K562 (cell line): ENCODE measurements around the gene SPATA13. TPM values are rescaled to one million over a fixed set of nuclear protein-coding genes. Genes with fewer than 3 reads are reported as not detected.

ENCODE experiments used
- ATAC-seq: fragments of 200-7000 bp; cut with Tn5 transposase; 3 replicates; pipeline ENCODE4 v1.9.1; 2020; ENCODE audit warnings: moderate library complexity
- BruUV-seq: library from RNA; stranded (reverse); fragments of 400-500 nt; replicated peaks from 2 replicates; lab custom pipeline; 2021; lab: Mats Ljungman, UMichigan
- CTCF ChIA-PET: fragments of 300-600 bp; formaldehyde crosslinking; extraction: SDS; loops from one replicate; lab custom pipeline; 2021; ENCODE audit warnings: low intra/inter-chr PET ratio; lab: Yijun Ruan, JAX
- POLR2A ChIA-PET: fragments of 300-600, 350-650 bp; sonication (Branson Sonifier 250); formaldehyde crosslinking; extraction: SDS; loops from one replicate; lab custom pipeline; 2021; ENCODE audit warnings: antibody characterized with exemption, inconsistent platforms; lab: Yijun Ruan, JAX
- DNase-seq, 4 experiments: peaks; one replicate each; pipeline versions ENCODE4 v3.0.0 to v3.0.0-alpha.2; 2011 to 2018; ENCODE audit warnings: low spot score in 3 of 4, mixed read lengths in 3 of 4; ENCODE audit errors: extremely low read depth in 1 of 4
- FAIRE-seq: peaks from 2 replicates; lab custom pipeline; 2011; peaks lifted over from hg19 to GRCh38; lab: Jason Lieb, UNC
- H2AFZ ChIP-seq: 2 replicates; pipeline ENCODE4 v1.6.0; 2011; ENCODE audit warnings: low read depth, low read length, control low read depth, inconsistent platforms
- H3K27ac ChIP-seq: fragments of 200-600 bp; 3 replicates; pipeline ENCODE4 v1.8.0; 2011; ENCODE audit warnings: low read depth, mild to moderate bottlenecking, control low read depth, inconsistent platforms, low read length, moderate library complexity, mixed read lengths; ENCODE audit errors: extremely low read depth
- H3K27me3 ChIP-seq, 2 experiments: fragments of 300-600 bp in 1 of 2; 2 replicates in 1 of 2; 3 replicates in 1 of 2; pipeline versions ENCODE4 v1.6.0 to v1.8.0; 2011; ENCODE audit warnings: inconsistent platforms in 2 of 2, low read length in 2 of 2, mild to moderate bottlenecking in 1 of 2, mixed read lengths in 1 of 2, moderate library complexity in 1 of 2; ENCODE audit not compliant: control insufficient read depth in 2 of 2, insufficient read depth in 2 of 2
- H3K36me3 ChIP-seq: fragments of 300-600 bp; 3 replicates; pipeline ENCODE4 v1.8.0; 2011; ENCODE audit warnings: mild to moderate bottlenecking, low read length, inconsistent platforms; ENCODE audit not compliant: control insufficient read depth, insufficient read depth
- H3K4me1 ChIP-seq, 2 experiments: fragments of 200-600 bp in 1 of 2; replicated peaks in 1 of 2; 2 replicates in 1 of 2; 3 replicates in 1 of 2; pipeline versions ENCODE4 v1.5.1 to v1.8.0; 2011; ENCODE audit warnings: inconsistent platforms in 2 of 2, low read length in 2 of 2, mild to moderate bottlenecking in 1 of 2, mixed read lengths in 1 of 2, moderate library complexity in 1 of 2; ENCODE audit not compliant: control insufficient read depth in 2 of 2, insufficient read depth in 2 of 2
- H3K4me2 ChIP-seq: 2 replicates; pipeline ENCODE4 v1.6.1; 2011; ENCODE audit warnings: low read length, control low read depth, inconsistent platforms, mixed read lengths; ENCODE audit not compliant: insufficient read depth
- H3K4me3 ChIP-seq: fragments of 200-600 bp; sonication (generic), shearing (Covaris generic); 2 replicates; pipeline ENCODE4 v1.5.1; 2016; ENCODE audit warnings: control low read depth, inconsistent platforms
- H3K79me2 ChIP-seq: fragments of 200-600 bp; 3 replicates; pipeline ENCODE4 v1.8.0; 2011; ENCODE audit warnings: low read length, inconsistent platforms; ENCODE audit not compliant: control insufficient read depth, insufficient read depth
- H3K9ac ChIP-seq, 2 experiments: 2 replicates each; pipeline versions ENCODE4 v1.6.0 to v1.6.1; 2011; ENCODE audit warnings: low read depth in 2 of 2, low read length in 2 of 2, control low read depth in 1 of 2, inconsistent platforms in 1 of 2, mild to moderate bottlenecking in 1 of 2, mixed read lengths in 1 of 2; ENCODE audit not compliant: insufficient read depth in 1 of 2
- H3K9me1 ChIP-seq: one replicate; pipeline ENCODE4 v1.6.0; 2011; ENCODE audit warnings: inconsistent platforms, mild to moderate bottlenecking, low read length, moderate library complexity; ENCODE audit not compliant: control insufficient read depth, insufficient read depth
- H3K9me3 ChIP-seq: replicated peaks from 2 replicates; pipeline ENCODE4 v1.5.1; 2011; ENCODE audit warnings: low read depth, low read length, inconsistent platforms; ENCODE audit not compliant: control insufficient read depth, insufficient read depth
- H4K20me1 ChIP-seq: replicated peaks from 2 replicates; pipeline ENCODE4 v1.6.1; 2011; ENCODE audit warnings: low read length, inconsistent platforms, mixed read lengths; ENCODE audit not compliant: control insufficient read depth, insufficient read depth
- ARID1B ChIP-seq: fragments of 450-650 bp; IDR thresholded peaks from 2 replicates; pipeline ENCODE4 v1.6.1; 2016; ENCODE audit warnings: antibody characterized with exemption, mild to moderate bottlenecking, inconsistent platforms
- ARNT ChIP-seq, 2 experiments: fragments of 450-650 bp; IDR thresholded peaks; 2 replicates each; pipeline ENCODE4 v1.6.1; 2016; ENCODE audit warnings: mild to moderate bottlenecking in 1 of 2
- BRD9 ChIP-seq: fragments of 450-650 bp; IDR thresholded peaks from 2 replicates; pipeline ENCODE4 v1.6.1; 2018; ENCODE audit warnings: low read depth; ENCODE audit not compliant: partially characterized antibody
- CBFB ChIP-seq: sonication (generic); formaldehyde crosslinking; IDR thresholded peaks from 2 replicates; pipeline ENCODE4 v1.4.0; 2020; ENCODE audit warnings: mild to moderate bottlenecking, missing genetic modification reagents
- CXXC5 ChIP-seq: fragments of 250-450 bp; sonication (Bioruptor Pico); IDR thresholded peaks from 2 replicates; pipeline ENCODE4 v1.8.0; 2022; ENCODE audit warnings: inconsistent platforms, mild to moderate bottlenecking, moderate library complexity
- FOXK1 ChIP-seq: sonication (generic); formaldehyde crosslinking; IDR thresholded peaks from 2 replicates; pipeline ENCODE4 v1.8.0; 2022; ENCODE audit warnings: missing genetic modification reagents, mild to moderate bottlenecking, borderline replicate concordance
- MEIS2 ChIP-seq: fragments of 450-650 bp; IDR thresholded peaks from 2 replicates; pipeline ENCODE4 v1.6.1; 2014; ENCODE audit warnings: mild to moderate bottlenecking; ENCODE audit not compliant: partially characterized antibody
- RBM17 ChIP-seq: fragments of 200-400 bp; formaldehyde crosslinking; IDR thresholded peaks from 2 replicates; pipeline ENCODE4 v1.6.1; 2017; ENCODE audit warnings: low read depth, mild to moderate bottlenecking, low read length, borderline replicate concordance
- STAT5A ChIP-seq: IDR thresholded peaks from 2 replicates; pipeline ENCODE4 v1.6.1; 2012; ENCODE audit warnings: low read length, inconsistent platforms, borderline replicate concordance
- ZNF23 ChIP-seq: fragments of 250-450 bp; sonication (Bioruptor Pico); IDR thresholded peaks from 2 replicates; pipeline ENCODE4 v1.4.0; 2020; ENCODE audit warnings: mild to moderate bottlenecking
- WGBS: fragments of 100-300 bp; shearing (Covaris generic); methylation state at CpG from one replicate; pipeline ENCODE4 v1.1.6; 2016; ENCODE audit warnings: low coverage, mixed read lengths; ENCODE audit not compliant: insufficient coverage; ENCODE audit errors: missing lambda C conversion rate; 5-methylcytosine and 5-hydroxymethylcytosine counted together
- in situ Hi-C: fragments of 300-500 bp; cut with MboI; formaldehyde crosslinking; loops from 4 replicates; pipeline ENCODE4 v1.15.0; 2018; ENCODE audit warnings: inconsistent platforms, mixed read lengths
- intact Hi-C: fragments of 100-400 bp; cut with micrococcal nuclease; formaldehyde crosslinking; loops from 2 replicates; pipeline ENCODE4 v1.14.2; 2022
- polyA plus RNA-seq, 8 experiments: library from polyadenylated mRNA; depleted of rRNA in 4 of 8; stranded (reverse) in 5 of 8; unstranded in 3 of 8; fragments of >200 nt; fragmentation: Nextera tagmentation in 2 of 8; fragmentation: Illumina TruSeq in 1 of 8; extraction: Ambion mirVana in 2 of 8; extraction: Trizol in 1 of 8; gene quantifications; 2 replicates each; pipeline versions ENCODE4 v1.2.1 to v1.2.3, GENCODE V29; 2011 to 2014; ENCODE audit warnings: inconsistent platforms in 1 of 8, missing spikeins in 1 of 8
- total RNA-seq, 7 experiments: library from RNA; depleted of rRNA in 6 of 7; stranded (reverse); fragments of >200 nt in 6 of 7; fragmentation: Illumina TruSeq in 2 of 7; extraction: Trizol in 2 of 7; gene quantifications; 2 replicates each; pipeline versions ENCODE4 v1.2.1 to v1.2.3, GENCODE V29; 2011 to 2021; ENCODE audit warnings: low replicate concordance in 1 of 7
- TF ChIP-seq, protein P1 (sequence below): sonication (generic); formaldehyde crosslinking; IDR thresholded peaks from 2 replicates; pipeline ENCODE4 v1.8.0; 2022; ENCODE audit warnings: mild to moderate bottlenecking, missing genetic modification reagents
- TF ChIP-seq, protein P2 (sequence below): sonication (generic); formaldehyde crosslinking; IDR thresholded peaks from 2 replicates; pipeline ENCODE4 v1.5.0; 2020; ENCODE audit warnings: missing genetic modification reagents
- TF ChIP-seq, protein P3 (sequence below), 2 experiments: fragments of 150-350 bp in 1 of 2; IDR thresholded peaks; 2 replicates each; pipeline ENCODE4 v1.6.1; 2012 to 2016; ENCODE audit warnings: low read depth in 2 of 2, low read length in 2 of 2, mild to moderate bottlenecking in 1 of 2, moderate library complexity in 1 of 2
- TF ChIP-seq, protein P4 (sequence below): sonication (generic); formaldehyde crosslinking; IDR thresholded peaks from 2 replicates; pipeline ENCODE4 v1.8.1; 2022; ENCODE audit warnings: missing genetic modification reagents

The SPATA13 gene
- total and polyA plus RNA-seq, 9 of the 15 experiments (the other 6 are each of a cell fraction or from before 2014, with no cell fraction given), result 0.08 to 0.99 (median 0.21) TPM; not detected in 2

DNA sequence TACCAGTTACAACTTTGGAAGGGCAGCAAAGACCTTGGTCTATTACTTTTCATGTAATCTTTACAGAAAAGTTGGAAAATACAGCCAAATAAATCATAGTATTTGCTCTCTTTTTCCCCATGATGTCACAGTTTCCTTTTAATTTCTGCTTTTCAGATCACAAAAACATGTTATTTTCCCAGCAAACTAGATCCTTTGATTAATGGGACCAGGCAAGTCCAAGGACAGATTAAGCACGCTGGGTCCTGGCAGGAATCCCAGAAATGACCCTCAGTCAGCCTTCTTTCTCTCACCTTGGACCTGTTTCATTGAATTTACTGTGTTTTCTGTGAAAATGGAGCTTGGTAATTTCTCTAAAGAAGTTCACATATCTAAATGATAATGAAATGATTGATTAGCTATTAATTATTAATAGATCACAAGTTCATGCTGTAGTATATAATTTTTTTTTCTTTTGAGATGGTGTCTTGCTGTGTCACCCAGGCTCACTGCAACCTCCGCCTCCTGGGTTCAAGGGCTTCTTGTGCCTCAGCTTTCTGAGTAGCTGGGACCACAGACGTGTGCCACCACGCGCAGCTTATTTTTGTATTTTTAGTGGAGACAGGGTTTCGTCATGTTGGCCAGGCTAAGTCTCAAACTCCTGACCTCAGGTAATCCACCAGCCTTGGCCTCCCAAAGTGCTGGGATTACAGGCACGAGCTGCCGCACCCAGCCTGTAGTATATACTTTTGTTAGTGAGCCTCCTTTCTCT, 16.0 kb downstream of the SPATA13 start (continued):
- TF ChIP-seq MEIS2, result no peak
- TF ChIP-seq, protein P1, sequence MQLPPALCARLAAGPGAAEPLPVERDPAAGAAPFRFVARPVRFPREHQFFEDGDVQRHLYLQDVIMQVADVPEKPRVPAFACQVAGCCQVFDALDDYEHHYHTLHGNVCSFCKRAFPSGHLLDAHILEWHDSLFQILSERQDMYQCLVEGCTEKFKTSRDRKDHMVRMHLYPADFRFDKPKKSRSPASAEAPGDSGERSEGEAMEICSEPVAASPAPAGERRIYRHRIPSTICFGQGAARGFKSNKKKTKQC, result no peak

DNA sequence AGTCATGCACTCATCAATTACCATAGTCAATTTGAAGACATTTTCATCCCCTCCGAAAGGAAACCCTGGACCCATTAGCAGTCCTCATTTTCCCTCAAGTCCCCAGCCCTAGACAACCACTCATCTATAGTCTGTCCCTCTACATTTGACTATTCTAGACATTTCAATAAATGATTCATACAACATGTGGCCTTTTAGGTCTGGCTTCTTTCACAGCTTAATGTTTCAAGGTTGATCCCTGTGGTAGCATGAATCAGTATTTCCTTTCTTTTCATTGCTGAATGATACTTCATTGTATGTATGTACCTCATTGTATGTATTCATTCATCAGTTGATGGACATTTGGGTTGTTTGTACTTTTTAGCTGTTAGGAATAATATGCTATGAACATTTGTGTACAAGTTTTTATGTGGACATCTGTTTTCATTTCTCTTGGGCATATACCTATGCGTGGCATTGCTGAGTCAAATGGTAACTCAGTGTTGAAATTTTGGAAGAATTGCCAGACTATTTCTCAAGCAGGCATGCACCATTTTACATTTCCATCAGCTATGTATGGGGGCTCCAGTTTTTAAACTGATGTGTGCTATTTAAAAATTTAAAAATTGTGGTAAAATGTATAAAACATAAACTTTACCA, 18.4 kb downstream of the SPATA13 start:
- Histone ChIP-seq H3K27ac (no peak overlapping the region), H3K4me1 (no peaks in the 10 kb centered on the region), H3K9me3 (no peaks in the 10 kb centered on the region), H3K27me3 (no peaks in the 10 kb centered on the region)
- POLR2A ChIA-PET, result interaction anchor here (1.2 kb wide), 1 partner anchor 16 kb away, joined by 3 read pairs; no protein-coding TSS in a partner anchor
- 0% methylated on average over 2 of the region's 2 CpGs for WGBS
- TF ChIP-seq STAT5A, result no peak
- TF ChIP-seq CBFB (CRISPR knock-in tag), result no peak
- TF ChIP-seq ZNF23 (CRISPR knock-in tag), result no peak
- TF ChIP-seq ARID1B, result no peak
- no peak for TF ChIP-seq RBM17
- no peak for TF ChIP-seq FOXK1 (CRISPR knock-in tag)
- TF ChIP-seq, protein P2, sequence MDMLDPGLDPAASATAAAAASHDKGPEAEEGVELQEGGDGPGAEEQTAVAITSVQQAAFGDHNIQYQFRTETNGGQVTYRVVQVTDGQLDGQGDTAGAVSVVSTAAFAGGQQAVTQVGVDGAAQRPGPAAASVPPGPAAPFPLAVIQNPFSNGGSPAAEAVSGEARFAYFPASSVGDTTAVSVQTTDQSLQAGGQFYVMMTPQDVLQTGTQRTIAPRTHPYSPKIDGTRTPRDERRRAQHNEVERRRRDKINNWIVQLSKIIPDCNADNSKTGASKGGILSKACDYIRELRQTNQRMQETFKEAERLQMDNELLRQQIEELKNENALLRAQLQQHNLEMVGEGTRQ (CRISPR knock-in tag), result no peak
- TF ChIP-seq CXXC5 (CRISPR knock-in tag), result no peak
- TF ChIP-seq BRD9, result no peak
- no peak for TF ChIP-seq ARNT (IDR thresholded peaks at IDR 0.05)
- TF ChIP-seq, protein P3, sequence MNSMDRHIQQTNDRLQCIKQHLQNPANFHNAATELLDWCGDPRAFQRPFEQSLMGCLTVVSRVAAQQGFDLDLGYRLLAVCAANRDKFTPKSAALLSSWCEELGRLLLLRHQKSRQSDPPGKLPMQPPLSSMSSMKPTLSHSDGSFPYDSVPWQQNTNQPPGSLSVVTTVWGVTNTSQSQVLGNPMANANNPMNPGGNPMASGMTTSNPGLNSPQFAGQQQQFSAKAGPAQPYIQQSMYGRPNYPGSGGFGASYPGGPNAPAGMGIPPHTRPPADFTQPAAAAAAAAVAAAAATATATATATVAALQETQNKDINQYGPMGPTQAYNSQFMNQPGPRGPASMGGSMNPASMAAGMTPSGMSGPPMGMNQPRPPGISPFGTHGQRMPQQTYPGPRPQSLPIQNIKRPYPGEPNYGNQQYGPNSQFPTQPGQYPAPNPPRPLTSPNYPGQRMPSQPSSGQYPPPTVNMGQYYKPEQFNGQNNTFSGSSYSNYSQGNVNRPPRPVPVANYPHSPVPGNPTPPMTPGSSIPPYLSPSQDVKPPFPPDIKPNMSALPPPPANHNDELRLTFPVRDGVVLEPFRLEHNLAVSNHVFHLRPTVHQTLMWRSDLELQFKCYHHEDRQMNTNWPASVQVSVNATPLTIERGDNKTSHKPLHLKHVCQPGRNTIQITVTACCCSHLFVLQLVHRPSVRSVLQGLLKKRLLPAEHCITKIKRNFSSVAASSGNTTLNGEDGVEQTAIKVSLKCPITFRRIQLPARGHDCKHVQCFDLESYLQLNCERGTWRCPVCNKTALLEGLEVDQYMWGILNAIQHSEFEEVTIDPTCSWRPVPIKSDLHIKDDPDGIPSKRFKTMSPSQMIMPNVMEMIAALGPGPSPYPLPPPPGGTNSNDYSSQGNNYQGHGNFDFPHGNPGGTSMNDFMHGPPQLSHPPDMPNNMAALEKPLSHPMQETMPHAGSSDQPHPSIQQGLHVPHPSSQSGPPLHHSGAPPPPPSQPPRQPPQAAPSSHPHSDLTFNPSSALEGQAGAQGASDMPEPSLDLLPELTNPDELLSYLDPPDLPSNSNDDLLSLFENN (IDR thresholded peaks at IDR 0.05; ENCODE audit: low read depth in 2 of 2, low read length in 2 of 2), result no peak
- TF ChIP-seq, protein P4, sequence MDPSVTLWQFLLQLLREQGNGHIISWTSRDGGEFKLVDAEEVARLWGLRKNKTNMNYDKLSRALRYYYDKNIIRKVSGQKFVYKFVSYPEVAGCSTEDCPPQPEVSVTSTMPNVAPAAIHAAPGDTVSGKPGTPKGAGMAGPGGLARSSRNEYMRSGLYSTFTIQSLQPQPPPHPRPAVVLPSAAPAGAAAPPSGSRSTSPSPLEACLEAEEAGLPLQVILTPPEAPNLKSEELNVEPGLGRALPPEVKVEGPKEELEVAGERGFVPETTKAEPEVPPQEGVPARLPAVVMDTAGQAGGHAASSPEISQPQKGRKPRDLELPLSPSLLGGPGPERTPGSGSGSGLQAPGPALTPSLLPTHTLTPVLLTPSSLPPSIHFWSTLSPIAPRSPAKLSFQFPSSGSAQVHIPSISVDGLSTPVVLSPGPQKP, result no peak
- TF ChIP-seq, all 486 proteins: peak for 0
- no peak for FAIRE-seq
- Histone ChIP-seq H3K36me3 (no peaks in the 10 kb centered on the region), H3K79me2 (no peaks in the 10 kb centered on the region), H3K4me2 (no peak overlapping the region), H4K20me1 (no peaks in the 10 kb centered on the region), H3K9ac (no peak overlapping the region), H3K9me1 (no peaks in the 10 kb centered on the region), H3K4me3 (no peak overlapping the region), H2AFZ (no peak overlapping the region)
- BruUV-seq, result no TSS peak
- intact Hi-C loops, result no loop called here
- CTCF ChIA-PET, result no interaction called here
- in situ Hi-C loops, result no loop called here
- no peak for ATAC-seq
- DNase-seq, result no peak
